H54 (cell line): ENCODE measurements around the gene ARHGAP15.
A peak's percentile ranks its signal among the peaks of the same experiment; 100 is the strongest.

Experiments
- DNase-seq: peaks from one replicate; pipeline ENCODE4 v3.0.0; 2011; ENCODE audit warnings: low spot score, mixed read lengths; ENCODE audit not compliant: insufficient read length
- FAIRE-seq: peaks from 3 replicates; lab custom pipeline; 2011; peaks lifted over from hg19 to GRCh38; lab: Jason Lieb, UNC
- POLR2A ChIP-seq: IDR thresholded peaks from 2 replicates; pipeline ENCODE4 v1.6.1; 2011; ENCODE audit warnings: low read depth, mild to moderate bottlenecking, low read length

ARHGAP15 gene

DNA sequence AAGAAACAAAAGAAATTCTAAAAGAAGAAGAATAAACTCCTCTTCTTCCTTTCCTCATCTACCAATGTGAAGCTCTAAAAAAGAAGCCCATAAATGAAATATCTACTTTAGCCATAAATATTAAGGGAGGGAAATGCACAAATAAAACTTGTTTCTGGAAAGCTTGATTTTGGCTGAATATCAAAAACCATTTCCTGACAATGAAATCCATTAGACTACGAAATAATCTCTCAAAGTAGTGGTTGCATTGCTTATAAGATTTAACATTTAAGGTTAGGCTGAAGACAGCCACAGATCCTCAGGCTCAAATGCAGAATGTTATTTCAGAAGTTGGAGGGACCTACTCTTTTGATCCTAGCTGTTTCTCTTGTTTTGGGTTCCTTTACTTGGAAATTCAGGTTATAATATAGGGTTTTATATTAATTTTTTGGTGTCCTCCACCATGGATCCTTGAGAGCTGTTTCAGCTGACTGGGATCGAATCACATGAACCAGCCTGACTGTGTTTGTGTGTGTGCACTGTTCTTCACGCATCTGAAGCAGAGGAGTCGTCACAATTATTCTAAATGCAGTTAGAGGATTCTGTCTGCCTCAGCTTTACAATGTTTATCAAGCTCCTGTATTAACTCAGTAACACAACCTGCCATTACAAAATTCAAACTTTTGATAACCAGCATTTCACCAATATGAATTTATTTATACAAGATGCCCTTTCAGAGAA, 474.8 kb downstream of the ARHGAP15 start:
- TF ChIP-seq POLR2A = no peak
- DNase-seq (no peak), FAIRE-seq (no peak)

DNA sequence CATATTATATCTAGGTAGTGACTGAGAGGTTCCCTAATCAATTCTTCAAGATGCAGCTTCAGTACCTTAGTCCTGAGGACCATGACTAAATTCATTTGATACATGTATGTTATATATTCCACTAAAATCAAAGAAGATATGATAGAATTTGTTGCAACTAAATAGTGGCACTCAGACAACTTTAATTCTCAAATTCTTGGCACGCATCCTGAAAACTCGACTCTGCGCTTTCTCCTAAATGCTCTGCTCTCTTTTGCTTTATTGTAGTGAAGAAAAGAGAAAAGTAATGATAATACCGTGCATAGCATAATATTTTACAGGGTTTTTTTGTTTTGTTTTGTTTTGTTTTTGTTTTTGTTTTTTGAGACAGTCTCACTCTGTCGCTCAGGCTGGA, 475.3 kb downstream of the ARHGAP15 start:
- no peak for TF ChIP-seq POLR2A
- FAIRE-seq = no peak
- DNase-seq = no peak

DNA sequence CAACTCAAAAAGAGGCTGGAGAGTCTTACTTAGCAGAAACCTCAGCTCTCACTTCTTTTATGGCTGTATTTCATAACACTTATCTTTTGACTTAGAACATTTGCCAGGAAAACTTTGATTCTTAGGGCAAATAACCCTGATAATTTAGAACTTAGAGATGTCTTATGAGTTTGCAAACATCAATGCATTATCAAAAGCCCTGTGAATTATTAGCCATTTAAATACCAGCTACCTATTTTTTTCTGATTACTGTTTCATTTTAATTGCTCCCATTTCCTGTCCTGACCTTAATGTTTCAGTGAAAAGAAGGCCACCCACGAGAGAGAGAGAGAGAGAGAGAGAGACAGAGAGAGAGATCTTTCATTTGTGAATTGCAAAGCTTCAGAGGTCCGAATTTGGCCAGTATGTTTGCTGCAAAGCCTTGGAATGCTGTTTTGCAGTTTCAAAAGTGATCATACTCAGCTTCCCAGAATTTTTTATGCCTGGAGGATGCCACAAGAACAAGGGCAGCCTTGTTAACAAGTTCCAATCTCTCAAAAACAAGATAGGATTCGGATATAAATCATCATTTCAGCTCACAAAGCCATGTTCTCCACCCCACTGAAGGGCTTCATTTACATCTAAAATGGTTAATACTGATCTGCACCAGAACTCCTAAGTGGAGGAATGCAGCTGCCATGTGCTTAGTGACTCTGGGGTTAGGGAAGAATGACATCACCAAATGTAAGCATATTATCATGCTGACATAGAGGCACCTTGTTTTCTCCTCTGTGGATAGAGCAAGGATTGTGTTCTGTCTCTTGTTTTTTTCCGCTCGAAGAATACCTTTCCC, 478.2 kb downstream of the ARHGAP15 start:
- no peak for FAIRE-seq
- DNase-seq = no peak
- TF ChIP-seq POLR2A = no peak

DNA sequence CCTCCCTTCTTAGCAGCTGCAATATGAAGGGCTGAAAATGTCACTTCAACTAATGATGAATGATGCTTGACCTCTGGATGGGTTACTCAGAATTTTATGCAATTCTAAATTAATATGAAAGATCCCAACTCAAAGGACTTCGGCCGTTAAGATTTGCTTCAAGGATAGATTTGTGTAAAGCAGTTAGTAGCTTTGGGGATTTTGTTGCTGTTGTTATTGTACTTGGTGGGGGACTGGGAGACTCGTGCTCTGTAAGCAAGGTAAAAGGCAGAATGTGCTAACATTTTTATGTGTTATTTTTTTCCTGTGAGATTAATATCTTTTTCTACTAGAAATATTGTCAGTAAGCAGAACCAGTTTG, 478.8 kb downstream of the ARHGAP15 start:
- FAIRE-seq (no peak), DNase-seq (no peak)
- no peak for TF ChIP-seq POLR2A

DNA sequence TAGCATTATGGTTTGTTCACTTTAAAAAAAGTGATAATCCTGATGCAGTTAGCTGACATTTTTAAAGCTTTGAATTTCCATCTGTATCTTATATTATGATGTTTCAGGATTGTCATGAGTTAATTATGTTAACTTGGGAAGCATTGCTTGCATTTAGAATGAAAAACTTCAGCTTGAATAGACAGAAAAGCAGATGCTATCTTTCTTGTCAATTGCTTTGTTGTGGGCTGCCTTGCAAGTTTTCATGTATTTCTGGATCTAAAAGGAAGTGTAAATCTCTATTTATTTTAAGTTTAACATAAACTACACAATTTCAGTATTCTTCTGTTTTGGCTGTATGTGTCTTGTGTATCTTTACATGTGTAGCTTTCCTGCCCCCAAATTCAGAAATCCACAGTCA, 479.5 kb downstream of the ARHGAP15 start:
- FAIRE-seq (no peak), DNase-seq (no peak)
- TF ChIP-seq POLR2A = no peak

DNA sequence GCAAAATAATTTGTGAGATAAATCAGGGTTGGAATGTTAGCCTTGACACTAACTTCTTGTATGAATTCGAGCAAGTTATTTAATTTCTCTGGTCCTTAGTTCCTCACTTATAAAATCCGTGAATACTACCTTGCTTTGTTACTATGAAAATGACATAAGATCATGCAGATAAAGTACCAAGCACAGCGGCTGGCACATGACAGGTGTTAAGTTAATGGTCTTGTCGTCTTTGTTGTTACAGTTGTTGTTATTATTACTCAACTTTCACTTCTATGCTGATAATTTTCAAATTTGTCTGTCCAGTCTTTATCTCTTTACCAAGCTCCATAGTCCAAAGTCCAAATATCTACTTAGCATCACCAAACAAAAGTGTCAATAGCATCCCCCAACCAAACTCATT, 482.1 kb downstream of the ARHGAP15 start:
- FAIRE-seq (no peak), DNase-seq (no peak)
- TF ChIP-seq POLR2A = no peak

DNA sequence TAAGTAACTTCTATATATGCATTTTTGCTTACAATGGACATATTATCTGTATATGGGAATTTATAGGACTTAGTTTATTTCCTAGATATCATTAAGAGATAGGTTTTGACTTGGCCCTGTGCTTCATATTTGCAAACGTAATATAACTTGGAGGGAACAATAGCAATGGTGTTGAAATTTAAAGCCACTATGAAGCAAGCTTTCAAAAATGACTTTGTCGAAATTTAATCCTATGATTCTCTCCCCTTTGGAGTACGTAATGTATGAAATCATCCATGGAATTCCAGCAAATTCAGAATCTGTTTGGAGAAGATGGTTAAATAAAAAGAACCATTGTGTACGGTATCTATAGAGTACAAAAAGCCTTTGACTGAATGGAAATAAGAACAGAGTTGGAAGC, 486.3 kb downstream of the ARHGAP15 start:
- TF ChIP-seq POLR2A = no peak
- FAIRE-seq (no peak), DNase-seq (no peak)

DNA sequence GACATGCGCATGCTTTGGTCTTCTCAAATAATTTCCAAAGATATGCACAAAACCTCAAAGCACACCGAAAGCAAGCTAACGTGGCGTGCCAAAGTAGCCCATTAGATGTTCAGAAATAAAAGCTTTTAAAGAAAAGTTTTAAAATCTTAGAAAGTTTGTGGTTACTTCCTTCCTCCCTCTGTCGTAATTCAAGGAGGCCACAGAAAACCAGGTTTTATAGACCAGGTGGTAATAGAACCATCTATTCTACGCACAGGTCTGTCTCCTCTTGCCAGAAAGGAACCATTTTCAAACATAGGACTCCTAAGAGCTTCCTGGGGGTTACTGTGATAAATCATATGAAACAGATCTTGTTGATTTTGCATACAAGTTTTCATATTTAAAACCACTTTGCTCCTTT, 487.2 kb downstream of the ARHGAP15 start:
- TF ChIP-seq POLR2A = no peak
- DNase-seq (no peak), FAIRE-seq (no peak)

DNA sequence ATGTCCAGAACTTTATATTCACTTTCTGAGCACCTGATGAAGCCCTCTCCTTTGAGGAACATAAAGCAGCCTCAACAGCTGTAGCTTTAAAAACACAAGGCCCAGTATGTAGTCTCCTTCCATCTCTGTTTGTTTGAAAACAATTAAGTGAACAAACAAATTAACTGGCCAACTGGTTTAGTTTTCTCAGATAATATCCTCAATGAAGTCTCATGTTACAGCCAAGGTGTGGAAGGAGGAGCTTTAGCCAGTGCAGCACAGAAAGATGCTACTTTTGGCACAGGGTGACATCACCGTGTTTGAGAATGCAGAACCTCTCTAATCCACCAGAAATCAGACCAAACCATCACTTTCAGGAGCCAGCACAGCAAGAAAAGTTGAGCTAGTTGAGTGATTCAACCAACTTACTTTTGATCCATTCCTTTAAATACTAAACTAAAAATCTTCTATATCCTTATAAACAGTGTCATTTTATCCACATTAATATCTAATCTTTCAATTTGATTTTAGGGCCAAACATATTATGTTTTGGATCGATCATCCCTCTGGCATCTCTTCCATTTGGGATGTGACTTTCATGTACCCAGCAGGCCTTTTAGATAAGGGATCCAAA, 488.7 kb downstream of the ARHGAP15 start:
- DNase-seq (no peak), FAIRE-seq (no peak)
- no peak for TF ChIP-seq POLR2A

DNA sequence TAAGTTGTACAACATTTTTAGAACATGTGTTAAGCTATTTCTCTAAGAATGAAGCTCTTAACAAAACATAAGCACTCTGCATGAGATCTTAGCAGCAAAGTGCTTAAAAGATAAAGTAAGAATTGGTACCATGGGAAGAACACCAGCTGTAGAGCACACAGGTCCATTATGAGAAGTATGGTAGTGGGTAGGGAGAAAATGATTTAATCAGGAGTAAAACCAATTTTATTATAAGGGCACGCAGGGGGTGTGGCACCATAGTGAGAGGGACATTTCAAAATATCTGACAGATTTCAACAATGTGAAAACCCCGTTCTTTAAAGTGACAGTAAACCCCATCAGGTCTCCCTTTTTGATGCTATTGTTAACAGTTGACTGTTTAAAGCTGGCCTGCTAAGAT, 492.9 kb downstream of the ARHGAP15 start:
- FAIRE-seq (no peak), DNase-seq (no peak)
- TF ChIP-seq POLR2A = no peak

DNA sequence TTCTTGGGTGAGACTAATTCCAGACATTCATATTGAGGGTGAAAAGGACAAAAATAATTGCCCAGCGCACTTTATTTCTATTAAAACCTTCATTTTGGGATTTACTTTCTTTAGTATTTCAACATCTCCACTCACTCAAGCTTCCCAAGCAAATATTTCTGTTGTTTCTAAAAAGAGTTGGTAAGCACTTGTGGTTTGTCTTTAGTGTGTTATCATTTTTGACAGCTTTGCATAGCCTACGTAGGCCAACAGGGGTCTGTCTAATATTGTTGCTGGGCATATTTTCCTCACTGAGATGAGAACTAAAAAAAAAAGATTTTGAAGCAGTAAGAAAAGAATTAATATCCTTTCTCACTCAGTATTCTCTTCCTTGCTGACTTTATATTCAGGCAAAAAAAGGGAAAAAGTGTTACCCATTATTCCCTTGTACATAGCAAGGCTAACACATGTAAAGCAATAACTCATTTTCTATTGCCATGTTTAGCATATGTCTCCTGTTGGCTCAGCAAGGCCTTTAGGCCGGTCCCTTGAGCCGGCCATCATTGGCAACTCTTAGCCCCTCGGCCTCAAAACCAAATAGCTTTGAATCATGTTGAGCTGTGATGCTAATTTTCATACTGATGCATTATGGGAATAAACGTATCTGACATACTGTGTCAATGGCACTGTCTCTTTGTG, 494.2 kb downstream of the ARHGAP15 start:
- FAIRE-seq (no peak), DNase-seq (no peak)
- no peak for TF ChIP-seq POLR2A

DNA sequence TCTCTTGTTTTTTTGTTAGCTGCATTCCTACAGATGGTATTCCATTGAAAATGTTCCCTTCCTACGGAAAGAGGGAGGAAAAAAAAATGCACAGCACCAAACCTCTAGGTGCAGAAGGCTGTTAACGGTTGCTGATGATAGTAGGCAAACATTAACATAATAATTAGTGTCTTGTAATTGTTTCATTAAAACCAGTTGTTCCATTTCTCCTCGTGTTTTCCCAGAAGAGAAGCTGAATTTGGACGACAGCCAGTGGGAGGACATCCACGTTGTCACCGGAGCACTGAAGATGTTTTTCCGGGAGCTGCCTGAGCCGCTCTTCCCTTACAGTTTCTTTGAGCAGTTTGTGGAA, 494.7 kb downstream of the ARHGAP15 start:
- TF ChIP-seq POLR2A = no peak
- DNase-seq = no peak
- FAIRE-seq = no peak

DNA sequence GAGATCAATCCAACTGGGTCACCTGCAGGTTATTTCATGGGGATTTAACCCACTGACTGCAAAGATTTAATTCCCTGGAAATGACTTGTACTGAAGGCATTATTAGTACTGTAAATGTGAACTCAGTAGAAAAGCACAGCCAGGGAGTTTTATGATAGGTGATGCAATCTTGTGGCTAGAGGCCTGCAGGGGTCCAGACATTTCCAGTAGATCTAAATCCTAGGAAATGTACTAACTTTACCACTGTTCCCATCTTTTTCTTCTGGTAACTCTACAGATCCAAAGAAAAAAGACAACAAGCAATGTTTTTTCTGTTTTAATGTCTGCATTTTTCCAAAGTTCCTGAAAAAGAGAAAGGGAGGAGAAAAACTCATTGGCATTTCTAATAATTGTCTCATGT, 500.1 kb downstream of the ARHGAP15 start:
- DNase-seq = peak; percentile 3
- FAIRE-seq = peak; percentile 76
- TF ChIP-seq POLR2A = no peak
